ENCODE data around the gene SLAMF8. TPM values are rescaled to one million over a fixed set of nuclear protein-coding genes. Genes with fewer than 3 reads are reported as not detected.

The SLAMF8 gene
- total and polyA plus RNA-seq, 4 donors, result 0.28 to 1.6 (median 1.1) TPM

DNA sequence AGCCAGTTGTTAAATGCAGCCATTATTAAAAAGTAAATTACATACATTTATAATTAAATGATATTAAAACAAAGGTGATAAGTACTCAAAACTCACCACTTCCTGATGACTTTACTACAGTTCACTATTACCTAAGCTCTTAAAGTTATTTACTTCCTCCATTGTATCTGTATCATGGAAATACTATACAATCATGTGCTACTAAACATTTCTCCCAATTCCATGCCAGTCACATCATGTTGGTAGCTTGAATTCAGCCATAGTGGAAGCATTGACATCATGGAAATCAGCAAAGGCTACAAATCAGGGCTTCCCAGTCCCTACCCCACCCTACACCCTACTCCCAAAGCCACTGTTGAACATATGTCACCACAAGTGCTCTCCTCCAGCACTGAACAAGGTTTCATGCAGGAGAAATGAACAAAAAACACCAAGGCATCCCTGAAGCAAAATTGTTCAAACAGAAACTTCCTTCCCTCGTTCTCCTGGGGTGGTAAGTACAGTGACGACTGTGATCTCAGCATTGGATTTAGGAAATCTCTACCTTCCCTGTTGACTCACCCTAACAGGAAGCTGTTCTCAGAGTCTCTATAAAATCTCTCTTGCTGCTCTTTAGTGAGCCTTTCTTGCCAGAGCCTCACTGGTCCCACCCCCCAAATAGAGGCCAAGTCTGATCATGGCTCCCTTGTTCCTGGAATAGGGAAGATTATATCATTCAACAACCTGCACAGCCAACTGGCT lies 23.1 kb downstream of the SLAMF8 start:
- no peaks in the 10 kb centered on the region for H3K9me3 ChIP-seq (ENCODE audit: control insufficient read depth in 4 of 4, low read length in 3 of 4)
- no peak overlapping the region for H3K9ac ChIP-seq (ENCODE audit: low read depth in 1 of 2, low read length in 2 of 2)
- DNase-seq (ENCODE audit: low spot score), result no peak
- no peak overlapping the region for H3K27ac ChIP-seq (ENCODE audit: low read depth in 1 of 2, low read length in 2 of 2)
- WGBS, result 69% methylated on average over 2 of the region's 2 CpGs
- no peaks in the 10 kb centered on the region for H3K36me3 ChIP-seq (ENCODE audit: control insufficient read depth in 4 of 4, insufficient read depth in 3 of 4, low read depth in 1 of 4, low read length in 3 of 4)
- H3K4me3 ChIP-seq (ENCODE audit: low read depth in 1 of 3, low read length in 3 of 3), result no peak overlapping the region
- H3K4me1 ChIP-seq (ENCODE audit: control insufficient read depth in 4 of 4, insufficient read depth in 4 of 4, low read length in 3 of 4), result peaks cover 4 to 8% (median 7%) of the 10 kb centered on the region in 4 donors
- no peak for TF ChIP-seq EGR1 (IDR thresholded peaks at IDR 0.05; ENCODE audit: low read depth in 2 of 2)
- TF ChIP-seq FOXA1 (IDR thresholded peaks at IDR 0.05), result no peak
- no peak for TF ChIP-seq TAF1 (conservative IDR thresholded peaks at IDR 0.05)
- no peak for TF ChIP-seq FOXA2 (IDR thresholded peaks at IDR 0.05)
- no peak for TF ChIP-seq HNF4A (conservative IDR thresholded peaks at IDR 0.05)
- TF ChIP-seq, protein P1, sequence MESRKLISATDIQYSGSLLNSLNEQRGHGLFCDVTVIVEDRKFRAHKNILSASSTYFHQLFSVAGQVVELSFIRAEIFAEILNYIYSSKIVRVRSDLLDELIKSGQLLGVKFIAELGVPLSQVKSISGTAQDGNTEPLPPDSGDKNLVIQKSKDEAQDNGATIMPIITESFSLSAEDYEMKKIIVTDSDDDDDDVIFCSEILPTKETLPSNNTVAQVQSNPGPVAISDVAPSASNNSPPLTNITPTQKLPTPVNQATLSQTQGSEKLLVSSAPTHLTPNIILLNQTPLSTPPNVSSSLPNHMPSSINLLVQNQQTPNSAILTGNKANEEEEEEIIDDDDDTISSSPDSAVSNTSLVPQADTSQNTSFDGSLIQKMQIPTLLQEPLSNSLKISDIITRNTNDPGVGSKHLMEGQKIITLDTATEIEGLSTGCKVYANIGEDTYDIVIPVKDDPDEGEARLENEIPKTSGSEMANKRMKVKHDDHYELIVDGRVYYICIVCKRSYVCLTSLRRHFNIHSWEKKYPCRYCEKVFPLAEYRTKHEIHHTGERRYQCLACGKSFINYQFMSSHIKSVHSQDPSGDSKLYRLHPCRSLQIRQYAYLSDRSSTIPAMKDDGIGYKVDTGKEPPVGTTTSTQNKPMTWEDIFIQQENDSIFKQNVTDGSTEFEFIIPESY (IDR thresholded peaks at IDR 0.05), result no peak
- no peak for TF ChIP-seq MAX (IDR thresholded peaks at IDR 0.05)
- TF ChIP-seq RAD21 (IDR thresholded peaks at IDR 0.05), result no peak
- no peak for TF ChIP-seq GABPA (IDR thresholded peaks at IDR 0.05 in 1 of 2, conservative IDR thresholded peaks at IDR 0.05 in 1 of 2)
- H3K27me3 ChIP-seq (ENCODE audit: control insufficient read depth in 4 of 4, insufficient read depth in 4 of 4, low read length in 3 of 4), result no peaks in the 10 kb centered on the region

GRCh38 chr1:159851407-159851806 lies 24.7 kb downstream of the SLAMF8 start:
- Histone ChIP-seq H3K9me3 (ENCODE audit: control insufficient read depth in 4 of 4, low read length in 3 of 4) (no peaks in the 10 kb centered on the region), H3K4me1 (ENCODE audit: control insufficient read depth in 4 of 4, insufficient read depth in 4 of 4, low read length in 3 of 4) (peaks cover 4 to 12% (median 7%) of the 10 kb centered on the region in 4 donors), H3K27ac (ENCODE audit: low read depth in 1 of 2, low read length in 2 of 2) (no peak overlapping the region), H3K9ac (ENCODE audit: low read depth in 1 of 2, low read length in 2 of 2) (no peak overlapping the region), H3K27me3 (ENCODE audit: control insufficient read depth in 4 of 4, insufficient read depth in 4 of 4, low read length in 3 of 4) (no peaks in the 10 kb centered on the region), H3K4me3 (ENCODE audit: low read depth in 1 of 3, low read length in 3 of 3) (no peak overlapping the region), H3K36me3 (ENCODE audit: control insufficient read depth in 4 of 4, insufficient read depth in 3 of 4, low read depth in 1 of 4, low read length in 3 of 4) (no peaks in the 10 kb centered on the region)
- WGBS, result 57% methylated on average over 1 of the region's 1 CpG
- TF ChIP-seq JUND (IDR thresholded peaks at IDR 0.05) (no peak), FOXA1 (IDR thresholded peaks at IDR 0.05) (no peak), SP1 (IDR thresholded peaks at IDR 0.05) (no peak), ATF3 (IDR thresholded peaks at IDR 0.05) (no peak), GABPA (IDR thresholded peaks at IDR 0.05 in 1 of 2, conservative IDR thresholded peaks at IDR 0.05 in 1 of 2) (no peak), FOXA2 (IDR thresholded peaks at IDR 0.05) (no peak), YY1 (IDR thresholded peaks at IDR 0.05) (no peak), CTCF (IDR thresholded peaks at IDR 0.05; ENCODE audit: low read depth, low read length, missing input control) (no peak), NR2F2 (IDR thresholded peaks at IDR 0.05) (no peak), TAF1 (conservative IDR thresholded peaks at IDR 0.05) (no peak), EGR1 (IDR thresholded peaks at IDR 0.05; ENCODE audit: low read depth in 2 of 2) (no peak), RAD21 (IDR thresholded peaks at IDR 0.05) (no peak), RXRA (IDR thresholded peaks at IDR 0.05) (no peak), HNF4A (conservative IDR thresholded peaks at IDR 0.05) (no peak), HNF4G (IDR thresholded peaks at IDR 0.05) (no peak)
- DNase-seq (ENCODE audit: low spot score), result no peak
